IPS-18a (cell line): ENCODE results near the gene WNT7B.

Experiments used
- H3K27ac ChIP-seq: one replicate; pipeline ENCODE4 v1.5.1; 2013; ENCODE audit warnings: low read length
- H3K27me3 ChIP-seq: one replicate; pipeline ENCODE4 v1.6.1; 2013; ENCODE audit warnings: mild to moderate bottlenecking, low read length; ENCODE audit not compliant: control insufficient read depth, insufficient read depth
- H3K36me3 ChIP-seq: one replicate; pipeline ENCODE4 v1.6.1; 2013; ENCODE audit warnings: low read depth, low read length; ENCODE audit not compliant: control insufficient read depth
- H3K4me1 ChIP-seq: one replicate; pipeline ENCODE4 v1.6.1; 2013; ENCODE audit warnings: low read depth, low read length; ENCODE audit not compliant: control insufficient read depth
- H3K4me3 ChIP-seq: one replicate; pipeline ENCODE4 v1.5.1; 2013; ENCODE audit warnings: low read length
- H3K9ac ChIP-seq: one replicate; pipeline ENCODE4 v1.6.1; 2013; ENCODE audit warnings: mild to moderate bottlenecking, low read length, moderate library complexity
- H3K9me3 ChIP-seq: one replicate; pipeline ENCODE4 v1.6.1; 2013; ENCODE audit warnings: low read depth, low read length; ENCODE audit not compliant: control insufficient read depth

Gene WNT7B

GRCh38 chr22:45942787-45943493, 34.0 kb downstream of the WNT7B start:
- H3K9ac ChIP-seq, result no peak overlapping the region
- no peak overlapping the region for H3K4me3 ChIP-seq
- no peaks in the 10 kb centered on the region for H3K36me3 ChIP-seq
- no peaks in the 10 kb centered on the region for H3K4me1 ChIP-seq
- H3K27ac ChIP-seq, result no peak overlapping the region
- H3K27me3 ChIP-seq, result no peaks in the 10 kb centered on the region
- H3K9me3 ChIP-seq, result no peaks in the 10 kb centered on the region

GRCh38 chr22:45942344-45942743, 34.6 kb downstream of the WNT7B start:
- Histone ChIP-seq H3K9ac (no peak overlapping the region), H3K27ac (no peak overlapping the region), H3K27me3 (no peaks in the 10 kb centered on the region), H3K36me3 (no peaks in the 10 kb centered on the region), H3K9me3 (no peaks in the 10 kb centered on the region), H3K4me1 (no peaks in the 10 kb centered on the region), H3K4me3 (no peak overlapping the region)

GRCh38 chr22:45938913-45939312, 38.0 kb downstream of the WNT7B start:
- H3K4me1 ChIP-seq, result no peaks in the 10 kb centered on the region
- H3K4me3 ChIP-seq, result no peak overlapping the region
- no peaks in the 10 kb centered on the region for H3K27me3 ChIP-seq
- no peaks in the 10 kb centered on the region for H3K9me3 ChIP-seq
- no peak overlapping the region for H3K27ac ChIP-seq
- H3K9ac ChIP-seq, result no peak overlapping the region
- H3K36me3 ChIP-seq, result no peaks in the 10 kb centered on the region

- Histone ChIP-seq H3K9ac (no peak overlapping the region), H3K9me3 (no peaks in the 10 kb centered on the region), H3K4me1 (no peaks in the 10 kb centered on the region), H3K27ac (no peak overlapping the region), H3K4me3 (no peak overlapping the region), H3K36me3 (no peaks in the 10 kb centered on the region), H3K27me3 (no peaks in the 10 kb centered on the region)
Observed at GRCh38 chr22:45937960-45938359, 39.0 kb downstream of the WNT7B start.

- no peak overlapping the region for H3K27ac ChIP-seq
- no peak overlapping the region for H3K9ac ChIP-seq
- H3K4me1 ChIP-seq, result no peaks in the 10 kb centered on the region
Observed at GRCh38 chr22:45935573-45935972, 41.4 kb downstream of the WNT7B start.

GRCh38 chr22:45934659-45935341, 42.2 kb downstream of the WNT7B start:
- H3K36me3 ChIP-seq, result no peaks in the 10 kb centered on the region
- no peak overlapping the region for H3K27ac ChIP-seq
- H3K9me3 ChIP-seq, result no peaks in the 10 kb centered on the region
- H3K4me3 ChIP-seq, result no peak overlapping the region
- H3K27me3 ChIP-seq, result no peaks in the 10 kb centered on the region
- H3K4me1 ChIP-seq, result no peaks in the 10 kb centered on the region
- H3K9ac ChIP-seq, result no peak overlapping the region

More at GRCh38 chr22:45935573-45935972, 41.4 kb downstream of the WNT7B start:
- no peaks in the 10 kb centered on the region for H3K36me3 ChIP-seq
- H3K4me3 ChIP-seq, result no peak overlapping the region
- H3K27me3 ChIP-seq, result no peaks in the 10 kb centered on the region
- H3K9me3 ChIP-seq, result no peaks in the 10 kb centered on the region

GRCh38 chr22:45934168-45934564, 42.8 kb downstream of the WNT7B start:
- H3K36me3 ChIP-seq, result no peaks in the 10 kb centered on the region
- no peak overlapping the region for H3K9ac ChIP-seq
- no peak overlapping the region for H3K4me3 ChIP-seq
- H3K9me3 ChIP-seq, result no peaks in the 10 kb centered on the region
- H3K4me1 ChIP-seq, result no peaks in the 10 kb centered on the region
- no peak overlapping the region for H3K27ac ChIP-seq
- H3K27me3 ChIP-seq, result no peaks in the 10 kb centered on the region

- Histone ChIP-seq H3K4me3 (no peak overlapping the region), H3K4me1 (no peaks in the 10 kb centered on the region), H3K9me3 (no peaks in the 10 kb centered on the region), H3K9ac (no peak overlapping the region), H3K36me3 (no peaks in the 10 kb centered on the region), H3K27ac (no peak overlapping the region), H3K27me3 (no peaks in the 10 kb centered on the region)
Observed at GRCh38 chr22:45933506-45934167, 43.3 kb downstream of the WNT7B start.

GRCh38 chr22:45932071-45932470, 44.9 kb downstream of the WNT7B start:
- Histone ChIP-seq H3K9me3 (no peaks in the 10 kb centered on the region), H3K9ac (no peak overlapping the region), H3K27ac (no peak overlapping the region), H3K27me3 (no peaks in the 10 kb centered on the region), H3K4me1 (no peaks in the 10 kb centered on the region), H3K36me3 (no peaks in the 10 kb centered on the region), H3K4me3 (no peak overlapping the region)

- Histone ChIP-seq H3K36me3 (no peaks in the 10 kb centered on the region), H3K27me3 (no peaks in the 10 kb centered on the region), H3K9ac (no peak overlapping the region), H3K9me3 (no peaks in the 10 kb centered on the region), H3K27ac (no peak overlapping the region), H3K4me3 (no peak overlapping the region), H3K4me1 (no peaks in the 10 kb centered on the region)
Observed at GRCh38 chr22:45931042-45931441, 45.9 kb downstream of the WNT7B start.

- Histone ChIP-seq H3K36me3 (no peaks in the 10 kb centered on the region), H3K4me1 (no peaks in the 10 kb centered on the region), H3K27me3 (no peaks in the 10 kb centered on the region), H3K9me3 (no peaks in the 10 kb centered on the region), H3K9ac (no peak overlapping the region), H3K4me3 (no peak overlapping the region), H3K27ac (no peak overlapping the region)
Observed at GRCh38 chr22:45930324-45930723, 46.6 kb downstream of the WNT7B start.
